Gastroesophageal sphincter (tissue), 3 donors: ENCODE measurements around the gene SALL1.

Experiments used
- POLR2A ChIP-seq, 2 donors: fragments of 450-650 bp; IDR thresholded peaks; one replicate each; pipeline ENCODE4 v1.6.1; 2017; ENCODE audit warnings: antibody characterized with exemption in 2 of 2, mild to moderate bottlenecking in 2 of 2, moderate library complexity in 1 of 2
- TF ChIP-seq, protein P1 (sequence below), 4 experiments: fragments of 200-600 bp in 2 of 4; fragments of 450-650 bp in 2 of 4; sonication (generic) in 1 of 4; IDR thresholded peaks; one replicate each; pipeline ENCODE4 v1.5.1; 2017 to 2019; ENCODE audit warnings: antibody characterized with exemption in 4 of 4, mild to moderate bottlenecking in 2 of 4, moderate library complexity in 2 of 4

DNA sequence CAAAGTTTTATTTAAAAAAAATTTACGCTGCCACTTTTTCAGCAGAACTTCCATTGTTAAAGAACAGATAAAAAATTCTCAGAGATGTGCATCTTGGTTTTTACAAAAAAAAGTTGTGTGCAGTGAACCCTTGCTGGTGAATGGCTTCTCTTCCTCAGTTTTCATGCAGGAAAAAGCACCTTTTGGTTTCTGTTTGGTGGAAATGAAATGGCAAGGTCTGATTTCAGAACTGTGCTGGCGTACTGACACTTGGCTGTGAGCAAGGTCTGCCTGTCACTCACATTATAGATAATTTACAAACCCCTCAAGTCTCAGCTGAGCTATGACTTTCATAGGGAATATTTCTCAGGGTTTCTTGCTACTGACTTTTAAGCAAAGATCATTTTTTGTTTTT, 5.7 kb upstream of the SALL1 start:
- TF ChIP-seq POLR2A (IDR thresholded peaks at IDR 0.05), result no peak
- TF ChIP-seq, protein P1, sequence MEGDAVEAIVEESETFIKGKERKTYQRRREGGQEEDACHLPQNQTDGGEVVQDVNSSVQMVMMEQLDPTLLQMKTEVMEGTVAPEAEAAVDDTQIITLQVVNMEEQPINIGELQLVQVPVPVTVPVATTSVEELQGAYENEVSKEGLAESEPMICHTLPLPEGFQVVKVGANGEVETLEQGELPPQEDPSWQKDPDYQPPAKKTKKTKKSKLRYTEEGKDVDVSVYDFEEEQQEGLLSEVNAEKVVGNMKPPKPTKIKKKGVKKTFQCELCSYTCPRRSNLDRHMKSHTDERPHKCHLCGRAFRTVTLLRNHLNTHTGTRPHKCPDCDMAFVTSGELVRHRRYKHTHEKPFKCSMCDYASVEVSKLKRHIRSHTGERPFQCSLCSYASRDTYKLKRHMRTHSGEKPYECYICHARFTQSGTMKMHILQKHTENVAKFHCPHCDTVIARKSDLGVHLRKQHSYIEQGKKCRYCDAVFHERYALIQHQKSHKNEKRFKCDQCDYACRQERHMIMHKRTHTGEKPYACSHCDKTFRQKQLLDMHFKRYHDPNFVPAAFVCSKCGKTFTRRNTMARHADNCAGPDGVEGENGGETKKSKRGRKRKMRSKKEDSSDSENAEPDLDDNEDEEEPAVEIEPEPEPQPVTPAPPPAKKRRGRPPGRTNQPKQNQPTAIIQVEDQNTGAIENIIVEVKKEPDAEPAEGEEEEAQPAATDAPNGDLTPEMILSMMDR (IDR thresholded peaks at IDR 0.05), result no peak
